Colonic mucosa (tissue), 4 donors: ENCODE measurements around the gene CDYL. TPM values are rescaled to one million over a fixed set of nuclear protein-coding genes. Genes with fewer than 3 reads are reported as not detected.
"Not testable (repeated sequence)": the region's sequence is repeated elsewhere in the genome, so short reads cannot be mapped to it uniquely, and the experiment has no call there.

ENCODE experiments used
- DNase-seq: peaks from one replicate; pipeline ENCODE4 v3.0.0-alpha.2; 2020
- H3K27ac ChIP-seq: fragments of 200-600 bp; one replicate; pipeline ENCODE4 v1.8.0; 2021
- H3K27me3 ChIP-seq: fragments of 200-600 bp; one replicate; pipeline ENCODE4 v1.8.0; 2021
- H3K36me3 ChIP-seq: fragments of 200-600 bp; one replicate; pipeline ENCODE4 v1.8.0; 2021
- H3K4me1 ChIP-seq: fragments of 200-600 bp; one replicate; pipeline ENCODE4 v1.8.0; 2021; ENCODE audit warnings: mild to moderate bottlenecking
- H3K4me3 ChIP-seq: fragments of 200-600 bp; one replicate; pipeline ENCODE4 v1.8.0; 2021
- H3K9ac ChIP-seq, 2 donors: one replicate each; pipeline ENCODE4 v1.7.0; 2013; ENCODE audit warnings: control low read depth in 2 of 2, low read depth in 2 of 2, low read length in 2 of 2
- H3K9me3 ChIP-seq: fragments of 200-600 bp; one replicate; pipeline ENCODE4 v1.8.0; 2021
- intact Hi-C: fragments of 100-400 bp; cut with DNase I; formaldehyde crosslinking; loops from one replicate; pipeline ENCODE4 v1.14.1; 2022
- total RNA-seq, 2 donors: library from RNA; stranded (reverse); fragmentation: NEBNext Ultra II Directional in 1 of 2; extraction: Animal tissue kit (Norgen Biotek cat#: 25700) in 1 of 2; gene quantifications; one replicate each; pipeline ENCODE4 v1.2.1, GENCODE V29; 2021
- TF ChIP-seq, protein P1 (sequence below): fragments of 200-600 bp; IDR thresholded peaks from one replicate; pipeline ENCODE4 v1.8.0; 2022; ENCODE audit warnings: antibody characterized with exemption, mild to moderate bottlenecking
- donor health status: healthy.
- donor health status: DM: no; HTN: no; CAD: no.
- donor health status: DM: no; HTN: no; CAD: no.

Gene CDYL
- total RNA-seq, 2 donors from 2014 or later, result 44.3 to 48.6 TPM

GRCh38 chr6:4819706-4820283 is 43.6 kb downstream of the CDYL start:
- intact Hi-C loops, result no loop called here
- no peaks in the 10 kb centered on the region for H3K27me3 ChIP-seq
- TF ChIP-seq, protein P1, sequence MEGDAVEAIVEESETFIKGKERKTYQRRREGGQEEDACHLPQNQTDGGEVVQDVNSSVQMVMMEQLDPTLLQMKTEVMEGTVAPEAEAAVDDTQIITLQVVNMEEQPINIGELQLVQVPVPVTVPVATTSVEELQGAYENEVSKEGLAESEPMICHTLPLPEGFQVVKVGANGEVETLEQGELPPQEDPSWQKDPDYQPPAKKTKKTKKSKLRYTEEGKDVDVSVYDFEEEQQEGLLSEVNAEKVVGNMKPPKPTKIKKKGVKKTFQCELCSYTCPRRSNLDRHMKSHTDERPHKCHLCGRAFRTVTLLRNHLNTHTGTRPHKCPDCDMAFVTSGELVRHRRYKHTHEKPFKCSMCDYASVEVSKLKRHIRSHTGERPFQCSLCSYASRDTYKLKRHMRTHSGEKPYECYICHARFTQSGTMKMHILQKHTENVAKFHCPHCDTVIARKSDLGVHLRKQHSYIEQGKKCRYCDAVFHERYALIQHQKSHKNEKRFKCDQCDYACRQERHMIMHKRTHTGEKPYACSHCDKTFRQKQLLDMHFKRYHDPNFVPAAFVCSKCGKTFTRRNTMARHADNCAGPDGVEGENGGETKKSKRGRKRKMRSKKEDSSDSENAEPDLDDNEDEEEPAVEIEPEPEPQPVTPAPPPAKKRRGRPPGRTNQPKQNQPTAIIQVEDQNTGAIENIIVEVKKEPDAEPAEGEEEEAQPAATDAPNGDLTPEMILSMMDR, result no peak

DNA sequence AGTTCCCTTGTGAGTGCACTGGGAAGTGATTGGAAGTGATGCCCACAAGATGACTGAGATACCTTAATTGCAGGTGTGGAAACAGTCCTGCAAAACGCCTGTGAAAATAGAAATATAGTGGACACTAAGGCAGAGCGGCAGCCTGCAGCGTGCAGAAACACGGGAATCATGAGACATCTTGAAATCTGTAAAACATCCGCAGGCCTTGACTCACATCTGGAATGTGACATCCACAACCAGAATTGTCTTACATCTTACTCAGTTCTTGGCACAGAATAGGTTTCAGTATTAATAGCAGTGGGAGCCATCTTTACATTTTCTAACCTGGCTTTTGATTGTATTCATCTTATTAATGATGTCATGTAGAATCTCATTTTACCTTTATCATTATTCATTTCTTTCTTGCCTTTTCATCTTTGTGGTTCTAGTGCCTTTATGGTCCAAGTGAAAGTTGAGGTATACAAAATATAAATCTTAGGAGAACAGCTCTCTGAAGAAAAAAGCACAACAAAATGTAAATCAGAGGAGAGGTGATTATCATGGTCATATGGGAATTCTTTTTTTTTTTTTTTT is 44.6 kb downstream of the CDYL start:
- Histone ChIP-seq H3K27me3 (no peaks in the 10 kb centered on the region), H3K36me3 (no peaks in the 10 kb centered on the region), H3K9ac (no peak overlapping the region), H3K27ac (no peak overlapping the region), H3K4me3 (no peak overlapping the region), H3K9me3 (no peaks in the 10 kb centered on the region), H3K4me1 (no peaks in the 10 kb centered on the region)
- TF ChIP-seq, protein P1, result no peak
- intact Hi-C loops, result no loop called here
- no peak for DNase-seq

More at GRCh38 chr6:4819706-4820283, 43.6 kb downstream of the CDYL start:
- H3K4me1 ChIP-seq, result no peaks in the 10 kb centered on the region
- H3K9me3 ChIP-seq, result no peaks in the 10 kb centered on the region
- H3K36me3 ChIP-seq, result no peaks in the 10 kb centered on the region
- H3K27ac ChIP-seq, result no peak overlapping the region
- H3K9ac ChIP-seq, result no peak overlapping the region
- no peak for DNase-seq
- no peak overlapping the region for H3K4me3 ChIP-seq

- Histone ChIP-seq H3K9me3 (no peaks in the 10 kb centered on the region), H3K36me3 (no peaks in the 10 kb centered on the region), H3K4me3 (no peak overlapping the region), H3K27me3 (no peaks in the 10 kb centered on the region), H3K9ac (no peak overlapping the region), H3K4me1 (no peaks in the 10 kb centered on the region), H3K27ac (no peak overlapping the region)
- no peak for DNase-seq
- TF ChIP-seq, protein P1, result no peak
- intact Hi-C loops, result no loop called here
Measured at GRCh38 chr6:4822476-4822875, 46.3 kb downstream of the CDYL start.

- Histone ChIP-seq H3K4me3 (no peak overlapping the region), H3K4me1 (no peaks in the 10 kb centered on the region), H3K9me3 (peaks cover 6% of the 10 kb centered on the region), H3K27me3 (no peaks in the 10 kb centered on the region), H3K36me3 (no peaks in the 10 kb centered on the region), H3K9ac (no peak overlapping the region), H3K27ac (no peak overlapping the region)
- intact Hi-C loops, result no loop called here
- TF ChIP-seq, protein P1, result no peak
- no peak for DNase-seq
Measured at GRCh38 chr6:4828187-4828698, 52.0 kb downstream of the CDYL start.

- no peak for DNase-seq
- H3K27me3 ChIP-seq, result no peaks in the 10 kb centered on the region
- H3K4me1 ChIP-seq, result no peaks in the 10 kb centered on the region
- H3K9ac ChIP-seq, result no peak overlapping the region
- intact Hi-C loops, result no loop called here
- peaks cover 6% of the 10 kb centered on the region for H3K9me3 ChIP-seq
- no peak overlapping the region for H3K27ac ChIP-seq
- H3K4me3 ChIP-seq, result no peak overlapping the region
- TF ChIP-seq, protein P1, result no peak
- H3K36me3 ChIP-seq, result no peaks in the 10 kb centered on the region
Measured at GRCh38 chr6:4829089-4829488, 52.9 kb downstream of the CDYL start.

GRCh38 chr6:4835540-4835939 is 59.3 kb downstream of the CDYL start:
- H3K9me3 ChIP-seq, H3K4me1 ChIP-seq, H3K36me3 ChIP-seq, H3K9ac ChIP-seq, DNase-seq, intact Hi-C loops, H3K4me3 ChIP-seq, H3K27ac ChIP-seq, H3K27me3 ChIP-seq: not testable (repeated sequence)
